Measurements from ENCODE around the gene DHCR7.
A peak's percentile ranks its signal among the peaks of the same experiment; 100 is the strongest.

The DHCR7 gene

DNA sequence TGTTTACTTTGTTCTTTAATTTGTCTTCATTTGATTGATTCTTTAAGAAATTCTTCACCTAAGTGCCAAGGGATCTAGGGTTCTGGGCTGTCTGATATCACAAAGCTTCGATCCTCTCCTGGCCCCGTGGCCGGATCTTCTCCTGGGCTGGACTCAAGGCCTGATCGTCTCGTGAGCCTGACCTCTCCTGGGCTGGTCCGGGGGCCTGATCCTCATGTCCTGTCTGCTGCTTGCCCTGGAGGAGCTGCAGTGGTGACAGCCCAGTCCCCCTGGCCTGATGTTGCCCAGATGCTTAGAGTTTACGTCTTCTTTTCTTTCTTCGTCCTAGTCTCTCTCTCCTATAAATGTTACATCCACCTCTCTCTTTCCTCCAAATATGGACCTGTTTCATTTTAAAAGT lies 8.1 kb upstream of the DHCR7 start:
- DNase-seq, result no peak

DNA sequence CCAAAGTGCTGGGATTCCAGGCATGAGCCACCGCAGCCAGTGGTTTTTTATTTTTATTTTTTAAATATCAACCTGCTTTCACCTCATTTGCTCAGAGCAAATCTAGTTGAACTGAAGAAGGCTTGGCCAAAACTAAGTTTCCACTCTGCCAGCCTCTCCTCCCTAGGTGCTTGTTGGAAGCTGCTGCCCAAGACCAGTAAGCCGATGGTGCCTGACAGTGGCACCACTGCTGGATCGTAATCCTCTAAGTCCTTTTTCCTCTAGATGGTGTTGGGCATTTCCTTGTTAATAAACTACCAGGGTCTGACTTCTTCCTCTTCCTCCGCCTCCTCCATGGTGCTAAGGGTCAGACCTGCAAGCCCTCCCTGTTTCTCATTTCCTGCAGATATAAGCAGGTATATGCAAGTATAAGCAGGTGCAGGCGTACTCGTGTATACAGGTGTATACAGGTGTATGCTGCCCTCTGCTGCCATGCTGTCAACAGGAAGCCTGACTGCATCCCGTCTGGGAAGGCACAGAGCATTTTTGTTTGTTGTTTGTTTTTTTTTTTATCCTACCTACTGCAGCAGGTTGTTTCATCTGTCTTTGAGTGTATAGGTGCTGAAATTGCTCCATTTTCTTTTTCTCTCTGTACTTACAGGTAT lies 6.4 kb upstream of the DHCR7 start:
- DNase-seq, result no peak

GRCh38 chr11:71453918-71454304 lies 5.7 kb upstream of the DHCR7 start:
- DNase-seq, result no peak

DNA sequence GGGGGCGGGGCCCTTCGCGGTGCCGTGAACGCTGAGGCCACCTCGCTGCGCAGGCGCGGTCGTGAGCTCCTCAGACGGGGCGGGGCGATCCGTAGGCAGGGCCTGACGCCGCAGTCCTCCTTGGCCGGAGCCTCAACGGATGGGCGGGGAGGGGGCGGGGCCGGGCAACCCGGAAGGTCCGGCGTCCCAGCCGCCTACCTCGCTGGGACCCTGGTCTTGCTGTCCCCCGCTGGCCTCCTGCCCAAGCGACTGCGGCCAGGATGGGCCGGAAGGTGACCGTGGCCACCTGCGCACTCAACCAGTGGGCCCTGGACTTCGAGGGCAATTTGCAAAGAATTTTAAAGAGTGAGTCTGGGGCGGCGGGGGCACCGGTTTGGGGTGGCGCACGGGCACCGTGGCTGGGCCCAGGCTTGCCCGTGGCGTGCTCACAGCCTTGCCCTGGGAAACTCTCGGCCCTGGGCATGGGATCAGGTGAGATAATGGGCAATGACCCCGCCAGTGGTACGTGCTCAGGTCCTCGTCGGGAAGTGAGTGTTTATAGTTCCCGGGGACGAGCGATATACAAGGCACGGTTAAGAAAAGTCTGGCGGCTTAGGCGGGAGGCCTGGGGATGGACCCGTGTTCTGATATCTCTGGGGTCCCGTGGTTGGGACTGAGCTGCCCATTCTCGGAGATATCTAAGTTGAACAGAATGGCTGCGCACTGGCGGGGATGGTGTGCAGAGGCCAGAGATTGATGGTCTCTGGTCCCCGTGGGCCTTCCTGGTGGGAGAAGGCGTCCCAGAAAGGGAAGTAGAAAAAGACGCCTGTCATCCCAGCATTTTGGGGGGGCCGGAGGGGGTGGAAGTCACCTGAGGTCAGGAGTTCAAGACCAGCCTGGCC lies 5.1 kb upstream of the DHCR7 start, which contains the start of gene NADSYN1:
TSS of gene NADSYN1 (plus strand) at position 167 of the 881 bp plus-strand sequence. CDS start at position 261, 94 bp downstream.
- DNase-seq, result peak; percentile 99

- peak; percentile 60 for DNase-seq
Measured at GRCh38 chr11:71452199-71453036, 4.2 kb upstream of the DHCR7 start.

DNA sequence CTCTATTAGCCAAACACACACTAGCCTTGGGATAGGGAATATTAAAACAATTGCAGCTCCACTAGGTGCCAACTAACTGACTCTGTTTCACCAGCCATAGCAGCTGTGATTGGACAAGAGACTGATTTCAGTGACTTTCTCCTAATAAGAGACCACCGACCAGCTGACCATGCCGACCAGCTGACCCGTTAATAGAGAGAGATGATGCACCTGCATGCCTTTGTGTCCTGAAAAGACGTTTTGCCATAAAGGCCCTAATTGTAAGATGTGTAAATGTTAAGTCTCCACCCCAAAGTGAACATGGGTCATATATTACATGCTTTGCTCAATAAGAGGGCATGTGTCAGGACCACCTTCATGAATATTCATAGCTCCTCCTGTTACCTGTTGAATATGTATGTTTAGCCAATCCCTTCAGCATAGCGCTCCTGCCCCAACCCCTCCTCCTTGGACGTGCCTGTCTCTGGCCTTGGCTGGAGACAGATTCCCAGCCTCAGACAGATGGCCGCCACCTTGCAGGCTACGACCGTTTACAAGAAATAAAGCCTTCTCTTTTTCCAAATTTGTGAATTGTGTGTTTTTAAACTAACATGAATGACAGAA lies 3.5 kb upstream of the DHCR7 start:
- no peak for DNase-seq

GRCh38 chr11:71450939-71451338 lies 2.7 kb upstream of the DHCR7 start:
- no peak for DNase-seq

- DNase-seq, result no peak
Measured at GRCh38 chr11:71450507-71450906, 2.3 kb upstream of the DHCR7 start.

DNA sequence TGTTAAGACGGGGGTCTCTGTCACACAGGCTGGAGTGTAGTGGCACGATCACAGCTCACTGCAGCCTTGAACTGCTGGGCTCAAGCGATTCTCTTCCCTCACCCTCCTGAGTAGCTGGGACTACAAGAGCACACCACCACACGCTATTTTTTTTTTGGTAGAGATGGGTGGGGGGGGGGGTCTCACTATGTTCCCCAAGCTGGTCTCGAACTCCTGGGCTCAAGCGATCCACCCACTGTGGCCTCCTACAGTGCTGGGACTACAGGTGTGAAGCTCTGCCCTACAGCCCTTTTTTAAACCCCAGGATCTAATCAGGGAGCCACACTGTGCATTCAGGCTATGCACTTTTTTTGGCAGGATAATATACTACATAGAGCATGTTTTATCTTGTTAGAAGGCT lies 1.4 kb upstream of the DHCR7 start:
- no peak for DNase-seq

DNA sequence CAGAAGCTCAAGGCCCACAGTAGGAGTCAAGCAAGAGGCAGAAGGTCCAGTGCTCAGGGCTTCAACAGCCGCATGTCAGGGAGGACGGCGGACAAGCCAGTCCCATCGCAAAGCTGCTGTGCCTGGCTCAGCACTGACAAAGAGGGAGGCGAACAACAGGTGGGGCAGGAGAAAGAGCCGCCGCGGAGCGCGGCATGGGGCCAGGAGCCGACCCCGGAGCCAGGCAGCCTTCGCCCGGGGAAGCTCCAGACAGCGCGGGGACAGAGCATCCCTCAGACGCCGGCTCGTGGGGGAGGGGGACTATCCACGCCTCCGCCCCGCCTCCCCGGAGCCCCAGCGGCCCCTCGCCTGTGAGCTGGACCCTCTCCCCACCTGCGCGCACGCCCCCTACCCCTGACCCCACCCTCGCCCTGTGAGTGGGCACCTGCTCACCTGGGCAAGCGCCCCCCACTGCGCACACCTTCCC lies 369 bp downstream of the DHCR7 start:
- DNase-seq, result no peak

DNA sequence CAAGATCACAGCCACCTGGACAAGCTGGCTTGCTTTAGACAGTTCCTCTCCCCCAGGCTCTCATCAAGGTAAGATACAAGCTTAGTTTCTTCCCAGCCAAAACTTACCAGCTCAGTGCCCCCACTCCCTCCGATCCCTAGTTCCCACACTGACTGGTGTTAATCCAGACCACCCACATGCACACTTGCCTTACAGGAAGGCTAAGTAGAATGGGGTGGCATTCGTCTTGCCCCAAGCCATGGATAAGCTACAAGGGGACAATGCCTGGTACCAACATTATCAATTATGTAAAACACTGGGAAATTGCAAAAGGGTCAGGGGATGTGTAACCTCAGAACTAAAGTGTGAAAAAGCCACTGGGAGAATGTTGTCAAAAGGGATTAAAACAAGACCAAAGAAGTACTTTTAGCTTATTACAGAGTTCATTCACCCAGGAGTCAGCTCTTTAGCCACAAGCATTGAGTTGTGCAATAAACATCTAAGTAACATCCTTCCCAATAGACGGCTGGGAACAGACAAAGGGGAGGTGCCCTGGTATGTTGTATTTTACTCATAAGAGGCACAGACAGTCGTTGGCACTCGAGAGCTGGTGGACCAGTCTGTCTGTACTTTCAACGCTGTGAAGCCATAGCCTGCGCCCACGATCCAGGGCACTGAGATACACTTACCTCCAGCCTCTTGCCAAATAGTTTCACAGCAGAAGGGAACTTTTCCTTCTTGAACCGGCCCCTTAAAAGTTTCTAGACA lies 1.1 kb downstream of the DHCR7 start:
- peak; percentile 72 for DNase-seq

DNA sequence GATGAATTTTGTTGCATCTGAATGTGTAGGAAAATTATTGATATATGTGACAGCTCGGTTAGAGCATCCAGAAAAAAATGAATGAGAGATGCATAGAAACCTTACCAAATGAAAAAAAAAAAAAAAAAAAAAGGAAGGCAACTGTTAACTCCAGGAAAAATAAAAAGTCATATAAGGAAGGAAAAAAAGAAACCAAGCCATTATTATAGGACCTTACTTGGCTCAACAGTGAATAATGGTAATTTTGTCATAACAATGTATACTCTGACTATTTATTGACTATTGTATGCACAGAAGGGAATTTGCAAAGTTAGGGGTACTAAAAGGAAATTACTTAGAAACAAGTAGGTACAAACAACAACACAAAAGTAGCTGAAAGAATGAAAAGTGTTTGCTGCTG lies 2.0 kb downstream of the DHCR7 start:
- DNase-seq, result no peak

DNA sequence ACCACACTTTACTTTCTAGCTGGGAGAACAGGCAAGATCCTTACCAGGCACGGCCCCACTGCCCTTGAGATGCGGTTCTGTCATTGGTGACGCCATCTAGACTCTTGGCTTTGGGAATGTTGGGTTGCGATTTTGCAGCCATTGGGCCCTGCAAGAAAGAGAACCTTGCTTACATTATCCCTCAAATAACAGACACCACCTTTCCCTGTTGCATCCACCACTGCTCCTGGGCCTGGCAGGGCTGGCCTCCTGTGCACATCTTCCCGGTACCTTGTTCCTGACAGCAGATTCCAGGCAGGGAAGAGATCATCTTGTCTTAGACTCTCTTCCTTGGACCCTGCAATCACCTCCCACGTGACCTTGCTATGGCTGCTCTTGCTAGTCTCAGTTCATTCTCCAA lies 3.4 kb downstream of the DHCR7 start:
- no peak for DNase-seq

GRCh38 chr11:71443736-71444445 lies 4.3 kb downstream of the DHCR7 start:
- DNase-seq, result no peak

- DNase-seq, result no peak
Measured at GRCh38 chr11:71442880-71443279, 5.3 kb downstream of the DHCR7 start.

GRCh38 chr11:71442123-71442522 lies 6.1 kb downstream of the DHCR7 start:
- no peak for DNase-seq

DNA sequence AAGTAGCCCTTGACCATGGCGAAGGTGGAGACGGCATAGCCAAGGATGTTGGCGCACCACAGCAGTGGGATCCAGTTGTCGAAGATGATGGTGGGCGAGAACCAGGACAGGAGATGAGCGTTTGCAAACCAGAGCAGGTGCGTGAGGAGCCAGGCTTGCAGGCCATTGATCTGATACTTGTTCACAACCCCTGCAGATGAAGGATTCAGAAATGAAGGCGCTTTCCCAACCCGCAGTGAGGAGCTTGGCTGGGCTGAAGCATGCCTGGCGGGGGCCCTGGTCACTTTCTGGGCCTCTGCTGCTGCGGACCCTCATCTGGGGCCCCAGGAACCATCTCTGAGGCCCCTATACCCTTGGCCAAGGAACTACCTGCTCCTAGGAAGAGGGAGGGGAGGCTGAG lies 6.9 kb downstream of the DHCR7 start:
- no peak for DNase-seq

GRCh38 chr11:71440021-71440755 lies 8.0 kb downstream of the DHCR7 start:
- no peak for DNase-seq

DNA sequence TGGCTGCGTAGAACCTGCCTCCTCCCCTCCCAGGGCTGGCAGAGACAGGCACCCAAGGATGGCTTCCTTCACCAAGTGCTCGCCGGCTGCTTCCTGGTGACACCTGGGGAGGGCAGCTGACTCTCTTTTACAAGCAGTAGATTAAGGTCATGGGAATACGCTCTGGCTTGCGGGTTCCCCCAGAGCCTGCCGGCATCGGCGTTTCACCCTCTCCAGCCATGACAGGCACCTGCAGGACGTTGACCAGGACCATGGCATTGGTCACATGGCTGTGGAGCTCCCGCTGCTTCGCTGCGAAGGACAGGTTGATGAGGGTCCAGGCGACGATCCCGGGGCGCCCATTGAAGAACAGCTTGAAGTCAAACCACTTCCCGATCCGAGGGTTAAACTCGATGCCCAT lies 9.5 kb downstream of the DHCR7 start:
- DNase-seq, result no peak

DNA sequence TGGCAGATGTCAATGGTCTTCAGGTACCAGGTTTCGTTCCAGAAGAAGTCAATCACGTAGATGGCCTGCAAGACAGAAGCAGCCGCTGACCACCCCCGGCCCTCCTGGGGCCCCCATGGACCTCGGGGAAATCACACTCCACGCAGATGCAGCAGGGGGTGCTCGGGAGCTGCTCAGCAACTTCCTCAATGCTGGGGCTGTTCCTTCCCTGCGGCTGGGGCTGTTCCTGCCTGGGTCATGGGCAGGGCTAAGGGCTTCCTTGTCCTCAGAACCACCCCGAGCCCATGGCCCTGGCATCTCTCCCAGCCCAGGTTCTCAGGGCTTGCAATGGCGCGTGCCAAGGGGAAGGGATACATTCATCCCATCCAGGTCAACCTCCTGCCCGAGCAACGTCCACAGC lies 10.3 kb downstream of the DHCR7 start:
- no peak for DNase-seq

DNA sequence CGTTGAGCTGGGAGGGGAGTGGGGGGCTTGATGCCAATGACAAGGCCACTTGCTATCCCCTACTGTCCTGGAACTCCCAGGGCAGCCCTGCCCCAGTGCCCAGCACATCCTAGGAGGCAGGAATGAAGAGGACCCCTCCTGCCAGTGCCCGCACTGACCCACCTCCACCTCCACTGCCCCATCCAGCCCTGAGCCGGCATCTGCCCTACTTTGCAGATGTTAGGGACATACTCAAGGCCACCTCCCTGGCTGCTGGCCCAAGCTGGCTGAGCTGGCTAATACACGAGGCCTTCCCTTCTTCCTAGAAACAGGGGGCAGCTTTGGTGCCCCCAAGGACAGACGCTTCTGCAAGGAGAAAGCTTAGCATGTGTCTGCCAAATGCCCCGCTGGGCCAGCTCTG lies 10.8 kb downstream of the DHCR7 start:
- no peak for DNase-seq
